Endothelial cell (in vitro differentiated cells): Measurements from ENCODE around the gene SVOP. TPM values are rescaled to one million over a fixed set of nuclear protein-coding genes. Genes with fewer than 3 reads are reported as not detected.

Source experiments
- DNase-seq: peaks from one replicate; pipeline ENCODE4 v3.0.0; 2021; ENCODE audit warnings: low spot score
- H3K27ac Mint-ChIP-seq: one replicate; pipeline ENCODE4 v1.8.0; 2021; ENCODE audit warnings: mixed read lengths, inconsistent platforms; ENCODE audit not compliant: unreplicated experiment
- H3K27me3 Mint-ChIP-seq: one replicate; pipeline ENCODE4 v1.8.0; 2021; ENCODE audit warnings: mild to moderate bottlenecking, moderate library complexity, mixed read lengths, inconsistent platforms; ENCODE audit not compliant: unreplicated experiment
- H3K36me3 Mint-ChIP-seq: one replicate; pipeline ENCODE4 v1.8.0; 2021; ENCODE audit warnings: mild to moderate bottlenecking, low read depth, mixed read lengths, inconsistent platforms; ENCODE audit not compliant: unreplicated experiment
- H3K4me1 Mint-ChIP-seq: one replicate; pipeline ENCODE4 v1.8.0; 2021; ENCODE audit warnings: mild to moderate bottlenecking, mixed read lengths, inconsistent platforms; ENCODE audit not compliant: unreplicated experiment
- H3K4me3 Mint-ChIP-seq: one replicate; pipeline ENCODE4 v1.8.0; 2021; ENCODE audit warnings: mild to moderate bottlenecking, mixed read lengths, inconsistent platforms; ENCODE audit not compliant: unreplicated experiment
- H3K9me3 Mint-ChIP-seq: one replicate; pipeline ENCODE4 v1.8.0; 2021; ENCODE audit warnings: mixed read lengths, inconsistent platforms; ENCODE audit not compliant: unreplicated experiment
- CTCF ChIP-seq: fragments of 200-600 bp; sonication (generic); IDR thresholded peaks from one replicate; pipeline ENCODE4 v1.5.0; 2021; ENCODE audit warnings: antibody characterized with exemption; ENCODE audit not compliant: unreplicated experiment
- total RNA-seq: library from RNA; stranded (reverse); fragmentation: NEBNext Ultra II Directional; extraction: Animal tissue kit (Norgen Biotek cat#: 25700); gene quantifications from one replicate; pipeline ENCODE4 v1.2.1, GENCODE V29; 2021; ENCODE audit not compliant: unreplicated experiment

Gene SVOP
- total RNA-seq, 1 donor from 2014 or later, result 0.15 TPM

DNA sequence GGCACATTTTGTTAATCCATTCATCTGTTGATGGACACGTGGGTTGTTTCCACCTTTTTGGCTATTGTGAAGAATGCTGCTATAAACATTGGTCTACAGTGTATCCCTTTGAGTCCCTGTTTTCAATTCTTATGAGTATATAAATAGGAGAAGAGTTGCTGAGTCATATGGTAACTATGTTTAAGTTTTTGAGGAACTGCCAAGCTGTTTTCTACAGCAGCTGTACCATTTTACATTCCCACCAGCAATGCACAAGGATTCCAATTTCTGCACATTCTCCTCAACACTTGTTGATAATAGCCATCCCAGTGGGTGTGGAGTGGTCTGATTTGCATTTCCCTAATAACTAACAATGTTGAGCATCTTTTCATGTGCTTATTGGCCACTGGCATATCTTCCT is 6.9 kb upstream of the SVOP start:
- H3K27ac Mint-ChIP-seq, result no peak overlapping the region
- TF ChIP-seq CTCF, result no peak
- no peaks in the 10 kb centered on the region for H3K9me3 Mint-ChIP-seq
- H3K4me1 Mint-ChIP-seq, result no peaks in the 10 kb centered on the region
- H3K27me3 Mint-ChIP-seq, result no peaks in the 10 kb centered on the region
- no peak overlapping the region for H3K4me3 Mint-ChIP-seq
- H3K36me3 Mint-ChIP-seq, result no peaks in the 10 kb centered on the region
- no peak for DNase-seq

DNA sequence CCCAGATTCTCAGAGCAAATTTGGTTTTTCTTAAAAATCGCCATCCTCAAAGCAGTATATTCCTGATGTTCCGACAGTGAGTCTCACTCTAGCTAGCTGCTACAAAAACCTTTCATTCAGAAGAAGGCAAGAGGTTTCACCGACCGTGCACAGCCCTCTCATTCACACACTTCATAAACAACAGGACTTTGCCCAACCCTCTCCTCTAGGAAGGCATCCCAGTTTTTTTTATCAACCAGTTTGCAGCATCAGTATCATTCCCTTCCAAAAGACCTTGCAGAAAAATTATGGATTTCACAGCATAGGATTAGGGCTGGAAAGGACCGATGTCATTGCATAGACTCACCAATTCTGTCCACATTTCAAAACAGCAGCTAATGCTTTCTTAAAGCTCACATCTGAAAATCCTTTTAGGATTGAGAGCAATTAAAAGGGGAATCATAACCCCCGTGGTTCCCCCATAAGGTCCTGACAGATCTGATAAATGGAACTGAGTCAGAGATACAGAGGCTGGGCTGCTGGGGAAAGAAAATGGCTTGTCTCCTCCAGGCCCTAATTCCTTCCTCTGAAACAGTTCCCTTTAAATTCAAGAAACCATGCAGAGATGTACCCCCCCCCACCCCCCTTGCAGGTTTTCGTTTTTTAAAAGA is 597 bp downstream of the SVOP start:
- Mint-ChIP-seq H3K27me3 (no peaks in the 10 kb centered on the region), H3K36me3 (no peaks in the 10 kb centered on the region)

GRCh38 chr12:109018296-109018695 is 2.6 kb downstream of the SVOP start:
- H3K36me3 Mint-ChIP-seq, result no peaks in the 10 kb centered on the region
- no peak overlapping the region for H3K27ac Mint-ChIP-seq
- no peak for TF ChIP-seq CTCF
- H3K27me3 Mint-ChIP-seq, result peaks cover 5% of the 10 kb centered on the region
- DNase-seq, result no peak
- H3K4me1 Mint-ChIP-seq, result no peaks in the 10 kb centered on the region
- no peak overlapping the region for H3K4me3 Mint-ChIP-seq
- no peaks in the 10 kb centered on the region for H3K9me3 Mint-ChIP-seq

More for the DNA sequence above, 597 bp downstream of the SVOP start:
- TF ChIP-seq CTCF, result no peak
- H3K4me3 Mint-ChIP-seq, result no peak overlapping the region
- no peak overlapping the region for H3K27ac Mint-ChIP-seq
- no peaks in the 10 kb centered on the region for H3K9me3 Mint-ChIP-seq
- DNase-seq, result no peak
- H3K4me1 Mint-ChIP-seq, result no peaks in the 10 kb centered on the region

DNA sequence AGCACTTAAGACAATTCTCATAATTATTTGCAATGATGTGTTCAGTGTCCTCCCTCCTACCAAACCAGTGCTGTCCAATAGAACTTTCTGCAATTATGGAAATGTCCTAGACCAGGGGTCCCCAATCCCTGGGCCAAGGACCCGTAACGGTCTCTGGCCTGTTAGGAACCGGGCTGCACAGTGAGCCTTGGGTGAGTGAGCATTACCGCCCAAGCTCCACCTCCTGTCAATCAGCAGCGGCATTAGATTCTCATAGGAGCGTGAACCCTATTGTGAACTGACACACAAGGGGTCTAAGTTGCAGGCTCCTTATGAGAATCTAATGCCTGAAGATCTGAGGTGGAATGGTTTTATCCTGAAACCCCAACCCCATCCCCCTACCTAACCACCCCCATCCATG is 3.9 kb downstream of the SVOP start:
- no peak overlapping the region for H3K4me3 Mint-ChIP-seq
- no peaks in the 10 kb centered on the region for H3K36me3 Mint-ChIP-seq
- no peaks in the 10 kb centered on the region for H3K4me1 Mint-ChIP-seq
- no peak for DNase-seq
- H3K27me3 Mint-ChIP-seq, result peaks cover 5% of the 10 kb centered on the region
- no peaks in the 10 kb centered on the region for H3K9me3 Mint-ChIP-seq
- TF ChIP-seq CTCF, result no peak
- no peak overlapping the region for H3K27ac Mint-ChIP-seq

- Mint-ChIP-seq H3K36me3 (no peaks in the 10 kb centered on the region), H3K4me1 (no peaks in the 10 kb centered on the region), H3K4me3 (no peak overlapping the region), H3K27me3 (peaks cover 5% of the 10 kb centered on the region), H3K9me3 (no peaks in the 10 kb centered on the region), H3K27ac (no peak overlapping the region)
- no peak for TF ChIP-seq CTCF
- no peak for DNase-seq
Measured at GRCh38 chr12:109016016-109016415, 4.9 kb downstream of the SVOP start.
